HG03558 (cell line): ENCODE measurements around the gene CDKAL1.
"Not testable (repeated sequence)": the region's sequence is repeated elsewhere in the genome, so short reads cannot be mapped to it uniquely, and the experiment has no call there.

Source experiments
- ATAC-seq: cut with Tn5 transposase; IDR thresholded peaks from one replicate; pipeline ENCODE4 v1.9.1; 2021; ENCODE audit warnings: moderate number of reproducible peaks; ENCODE audit not compliant: unreplicated experiment; ENCODE audit errors: extremely low read depth

CDKAL1 gene

DNA sequence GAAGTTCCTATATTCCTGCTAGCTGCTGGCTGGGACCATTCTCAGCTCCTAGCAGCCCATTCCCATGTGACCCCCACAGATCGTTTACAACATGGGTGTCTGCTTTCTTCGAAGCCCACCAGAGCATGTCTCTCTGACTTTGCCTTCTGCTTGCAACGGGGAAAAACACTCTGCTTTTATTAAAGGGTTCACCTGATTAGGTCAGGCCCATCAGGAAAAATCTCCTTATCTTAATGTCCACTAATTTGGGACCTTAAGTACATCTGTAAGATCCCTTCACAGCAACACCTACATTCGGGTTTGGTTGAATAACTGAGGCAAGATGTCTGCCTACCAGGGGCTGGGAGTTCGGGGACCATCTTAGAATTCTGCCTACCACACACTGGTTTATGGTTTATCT is 496.9 kb downstream of the CDKAL1 start:
- no peak for ATAC-seq

DNA sequence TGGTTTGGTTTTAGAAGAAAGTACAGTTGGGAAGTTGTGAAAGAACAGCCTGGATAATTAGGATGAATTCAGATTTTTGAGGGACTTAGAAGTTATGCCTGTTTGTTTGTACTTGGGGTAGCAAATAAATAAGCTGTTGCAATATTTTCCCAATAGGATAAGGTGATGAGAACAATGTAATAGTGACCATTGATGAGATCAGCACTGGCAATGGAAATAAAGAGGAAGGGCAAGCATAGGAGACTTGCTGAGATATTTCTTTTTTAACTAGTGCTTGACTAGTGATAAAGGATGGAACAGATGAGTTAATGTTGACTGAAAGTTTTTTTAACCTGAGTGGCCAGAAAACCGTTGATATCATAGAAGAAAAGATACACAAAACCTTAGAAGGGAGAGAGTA is 498.8 kb downstream of the CDKAL1 start:
- ATAC-seq, result no peak

DNA sequence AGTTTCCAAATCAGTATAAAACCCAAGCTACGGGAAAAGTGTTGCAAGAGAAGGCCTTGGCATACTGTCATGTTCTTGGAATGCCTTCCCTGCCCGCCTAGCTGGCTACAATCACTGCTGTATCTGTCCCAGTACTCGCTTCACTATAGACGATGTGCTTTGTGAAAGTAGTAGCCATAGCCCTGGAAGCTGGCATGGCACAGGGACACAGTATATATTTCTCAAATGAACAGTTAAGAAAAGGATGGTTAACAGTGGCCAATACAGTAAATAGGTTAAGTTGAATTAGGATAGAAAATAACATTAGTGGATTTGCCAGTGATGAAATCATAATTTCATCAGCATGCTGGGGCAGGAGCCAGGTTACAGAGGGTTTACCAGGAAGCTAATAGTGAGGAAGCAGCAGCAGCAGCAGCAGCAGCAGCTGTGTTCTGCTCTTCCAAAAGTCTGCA is 499.3 kb downstream of the CDKAL1 start:
- no peak for ATAC-seq

DNA sequence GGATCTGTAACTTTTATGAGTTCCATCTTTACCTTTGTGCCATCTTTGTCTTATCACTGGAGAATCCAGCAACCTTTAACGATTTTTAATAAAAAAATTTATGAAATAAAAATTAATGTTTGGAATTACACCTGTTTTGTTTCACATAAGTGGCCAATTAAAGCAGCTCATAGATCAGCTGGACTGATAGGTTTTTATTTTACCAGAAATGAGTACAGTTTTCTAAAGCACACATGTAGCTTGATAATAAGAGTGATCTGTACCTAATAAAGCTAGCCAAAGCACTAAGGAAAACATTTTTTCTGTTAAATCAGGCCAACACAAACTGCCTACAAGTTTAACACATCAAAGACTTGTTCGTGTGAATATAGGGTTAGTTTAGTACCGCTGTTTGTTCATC is 500.1 kb downstream of the CDKAL1 start:
- ATAC-seq, result no peak

DNA sequence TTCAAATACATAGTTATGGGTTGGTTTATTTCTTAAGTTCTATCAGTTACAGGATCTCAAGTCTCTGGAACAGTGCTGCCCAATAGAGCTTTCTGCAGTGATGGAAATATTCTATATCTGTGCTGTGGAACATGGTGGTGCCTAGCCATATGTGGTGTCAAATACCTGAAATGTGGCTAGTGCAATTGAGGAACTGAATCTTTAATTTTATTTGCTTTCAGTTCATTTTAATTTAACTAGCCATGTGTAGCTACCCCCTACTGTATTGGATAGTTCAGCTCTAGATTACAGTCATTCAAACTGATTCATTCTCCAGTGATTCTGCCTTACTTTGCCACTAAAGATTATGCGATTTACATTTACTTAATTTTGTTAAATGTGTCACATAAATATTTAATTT is 503.2 kb downstream of the CDKAL1 start:
- ATAC-seq, result peak; percentile 47

DNA sequence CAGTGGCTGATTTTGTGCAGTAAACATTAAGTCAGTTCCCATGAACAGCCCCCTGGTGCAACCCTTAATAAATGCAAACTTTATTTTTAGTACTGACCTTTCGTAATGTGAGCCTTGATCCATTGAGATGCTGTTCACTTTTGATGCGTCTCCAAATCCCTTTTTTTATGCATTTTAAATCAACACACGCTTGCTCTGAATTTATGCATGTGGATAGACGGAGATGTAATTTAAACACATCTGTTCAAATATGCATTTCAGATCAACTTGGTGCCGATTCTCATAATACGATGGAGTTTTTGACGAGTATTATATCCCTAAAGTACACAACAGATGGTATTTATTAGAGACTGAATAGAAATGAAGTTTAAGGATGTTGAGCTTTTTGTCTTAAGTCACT is 505.7 kb downstream of the CDKAL1 start:
- no peak for ATAC-seq

DNA sequence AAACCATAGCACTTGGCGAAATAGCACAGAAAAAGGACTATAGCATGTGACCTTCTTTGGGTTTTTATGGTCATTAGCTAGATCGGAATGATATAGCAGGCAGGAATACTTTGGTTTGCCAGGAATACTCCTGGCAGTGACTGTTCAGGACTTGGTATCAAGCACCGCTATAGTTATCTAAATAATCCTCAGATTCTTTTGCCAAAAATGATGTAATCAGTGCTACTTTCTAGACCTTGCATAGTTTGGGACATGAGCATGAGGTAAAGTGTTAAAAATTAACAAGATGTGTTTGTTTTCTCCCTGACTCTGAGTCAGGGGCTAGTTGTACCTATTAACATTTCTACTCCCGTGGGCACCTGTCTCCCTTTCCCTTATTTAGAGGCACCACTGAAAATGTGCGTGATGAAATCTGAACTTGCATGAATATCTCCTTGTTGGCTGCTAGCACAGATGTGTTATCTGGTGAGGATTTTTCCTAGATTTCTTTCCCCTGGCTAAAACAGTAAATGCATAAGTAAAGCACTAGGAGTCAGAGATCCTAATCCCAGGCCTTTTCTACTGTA is 511.0 kb downstream of the CDKAL1 start:
- ATAC-seq, result no peak

DNA sequence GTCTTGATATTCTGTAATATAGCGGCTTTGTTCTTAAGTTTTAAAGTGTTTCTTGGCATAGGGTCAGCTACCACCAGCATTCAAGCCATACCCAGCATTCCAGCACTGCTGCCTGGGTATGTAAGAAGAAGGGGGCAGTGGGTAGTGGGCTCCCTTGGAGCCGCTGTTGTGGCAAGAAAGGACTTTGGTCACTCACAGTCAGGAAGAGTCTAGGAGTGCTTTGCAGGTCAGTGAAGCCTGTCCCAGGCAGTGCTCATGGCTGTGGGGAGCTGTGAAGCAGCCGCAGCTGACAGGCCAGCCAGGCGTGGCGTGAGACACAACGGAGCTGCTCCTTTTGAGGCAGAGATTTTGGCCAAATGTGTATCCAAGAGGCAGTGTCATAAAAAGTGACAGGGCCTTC is 512.0 kb downstream of the CDKAL1 start:
- no peak for ATAC-seq

DNA sequence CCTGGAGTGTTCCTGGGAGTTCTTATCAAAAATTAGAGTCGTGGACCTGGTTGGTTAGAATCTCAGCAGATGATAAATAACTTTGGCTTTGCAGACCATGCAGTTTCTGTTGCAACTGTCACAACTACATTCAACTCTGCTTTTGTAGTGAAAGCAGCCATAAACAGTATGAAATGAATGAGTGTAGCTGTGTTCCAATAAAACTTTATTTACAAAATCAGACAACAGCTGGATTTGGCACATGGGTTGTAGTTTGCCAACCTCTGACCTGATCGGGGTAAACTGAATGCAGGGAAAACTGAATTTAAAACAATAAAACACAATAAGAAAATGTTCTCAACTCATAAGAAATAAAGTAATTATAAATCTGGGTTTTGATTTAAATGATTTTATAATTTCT is 513.8 kb downstream of the CDKAL1 start:
- no peak for ATAC-seq

DNA sequence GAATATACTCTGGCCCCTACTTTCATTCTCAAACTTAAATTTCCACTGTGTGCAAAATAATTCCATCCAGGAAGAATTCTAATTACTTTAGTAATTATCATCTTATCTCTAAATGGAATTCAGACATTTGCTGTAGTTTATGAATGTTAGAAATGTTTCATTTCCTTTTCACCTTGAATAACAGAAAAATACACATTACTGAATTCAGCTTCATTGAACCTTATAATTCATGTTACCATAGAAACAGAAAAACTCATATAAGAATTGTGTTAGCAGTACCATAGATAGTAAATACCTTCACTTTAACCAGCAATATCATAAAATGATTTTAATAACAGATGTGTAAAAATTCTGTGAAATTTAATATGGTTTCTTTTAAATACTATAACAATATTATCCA is 514.9 kb downstream of the CDKAL1 start:
- ATAC-seq, result no peak

DNA sequence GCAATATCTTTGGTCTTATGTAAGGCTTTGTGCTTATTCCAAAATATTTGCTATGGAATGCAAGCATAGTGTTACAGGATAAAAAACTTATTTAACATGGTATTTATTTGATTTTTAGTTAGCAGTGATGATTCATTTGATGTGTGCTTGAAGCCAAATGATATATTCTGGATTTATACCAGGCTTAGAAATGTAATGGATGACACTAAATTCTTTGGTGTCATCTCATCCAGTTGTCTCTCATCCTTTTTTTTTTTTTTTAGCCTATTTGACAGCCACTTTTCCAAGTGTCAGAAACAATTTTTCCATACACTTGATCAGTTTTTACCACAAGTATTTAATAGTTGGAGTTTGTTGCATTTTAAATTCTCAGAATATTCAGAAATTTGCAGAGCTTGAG is 515.3 kb downstream of the CDKAL1 start:
- ATAC-seq, result no peak

DNA sequence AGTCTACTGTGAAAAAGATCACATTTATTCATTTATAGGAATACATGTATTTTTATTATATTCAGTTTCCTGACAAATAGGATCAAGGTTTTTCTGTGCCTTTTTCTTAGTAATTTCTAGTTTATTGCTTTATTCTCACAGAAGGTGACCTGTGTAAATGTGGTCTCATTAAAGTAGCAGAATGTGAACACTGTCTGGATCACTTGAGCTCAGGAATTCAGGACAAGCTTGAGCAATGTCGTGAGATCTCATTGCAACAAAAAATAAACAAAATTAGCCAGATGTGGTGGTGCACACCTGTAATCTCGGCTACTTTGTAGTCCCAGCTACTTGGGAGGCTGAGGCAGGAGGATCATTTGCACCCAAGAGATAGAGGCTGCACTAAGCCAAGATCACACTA is 516.7 kb downstream of the CDKAL1 start:
- no peak for ATAC-seq

DNA sequence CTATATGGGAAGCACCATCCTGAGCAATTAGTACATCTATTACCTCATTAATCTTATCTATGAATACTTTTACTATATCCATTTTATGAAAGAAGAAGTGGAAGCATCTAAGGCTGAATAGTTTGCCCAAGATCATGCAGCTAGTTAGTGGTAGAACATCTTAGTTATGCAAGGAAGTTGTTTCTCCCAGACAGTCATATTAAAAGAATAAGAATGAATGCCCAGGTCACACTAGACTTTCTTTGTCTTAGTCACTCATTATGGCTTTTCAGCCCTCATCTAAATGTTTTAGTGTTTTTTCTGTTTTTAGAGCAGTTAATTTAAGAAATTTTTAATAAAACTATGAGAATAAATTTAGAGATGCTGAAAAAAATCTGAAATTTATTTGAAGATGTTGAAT is 517.5 kb downstream of the CDKAL1 start:
- ATAC-seq, result no peak

DNA sequence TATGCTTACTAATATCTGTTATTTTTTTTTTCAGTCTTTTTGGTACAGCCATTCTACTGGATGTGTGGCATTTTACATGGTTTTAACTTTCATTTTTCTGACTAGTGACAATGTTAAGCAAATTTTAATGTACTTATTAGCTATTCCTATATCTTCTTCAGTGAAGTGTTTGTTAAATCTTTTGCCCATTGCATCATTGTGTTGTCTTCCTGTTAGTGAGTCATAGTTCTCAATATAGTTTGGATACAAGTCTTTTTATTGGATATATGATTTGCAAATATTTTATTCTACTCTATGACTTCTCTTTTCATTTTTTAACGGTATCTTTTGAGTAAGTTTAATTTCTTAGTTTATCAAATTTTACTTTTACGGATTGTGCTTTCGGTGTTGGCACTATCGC is 519.4 kb downstream of the CDKAL1 start:
- no peak for ATAC-seq

DNA sequence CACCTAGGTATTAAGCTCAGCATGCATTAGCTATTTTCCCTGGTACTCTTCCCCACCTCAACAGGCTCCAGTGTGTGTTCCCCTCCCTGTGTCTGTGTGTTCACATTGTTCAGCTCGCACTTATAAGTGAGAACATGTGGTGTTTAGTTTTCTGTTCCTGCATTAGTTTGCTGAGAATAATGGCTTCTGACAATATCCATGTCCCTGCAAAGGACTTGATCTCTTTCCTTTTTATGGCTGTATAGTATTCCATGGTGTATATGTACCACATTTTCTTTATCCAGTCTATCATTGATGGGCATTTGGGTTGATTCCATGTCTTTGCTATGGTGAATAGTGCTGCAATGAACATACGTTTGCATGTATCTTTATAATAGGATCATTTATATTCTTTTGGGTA is 521.2 kb downstream of the CDKAL1 start:
- ATAC-seq, result not testable (repeated sequence)

DNA sequence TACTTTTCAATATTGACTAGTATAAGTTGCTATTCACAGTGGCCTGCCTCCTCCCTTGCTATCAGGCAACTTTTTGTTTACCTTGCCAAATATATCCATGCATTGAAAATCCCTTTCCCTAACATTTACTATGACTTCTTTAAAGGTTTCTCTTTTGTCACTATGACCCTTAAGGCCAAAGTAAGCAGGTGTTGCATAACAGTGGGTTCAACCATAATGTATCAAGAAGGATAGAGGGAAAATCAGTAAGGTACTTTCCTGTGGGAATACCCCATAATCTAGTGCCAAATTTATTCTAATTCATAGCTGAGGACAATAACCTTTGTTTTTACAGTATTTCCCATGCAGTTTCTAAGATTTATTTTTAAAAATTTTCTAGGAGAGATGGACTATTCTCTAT is 527.6 kb downstream of the CDKAL1 start:
- no peak for ATAC-seq

DNA sequence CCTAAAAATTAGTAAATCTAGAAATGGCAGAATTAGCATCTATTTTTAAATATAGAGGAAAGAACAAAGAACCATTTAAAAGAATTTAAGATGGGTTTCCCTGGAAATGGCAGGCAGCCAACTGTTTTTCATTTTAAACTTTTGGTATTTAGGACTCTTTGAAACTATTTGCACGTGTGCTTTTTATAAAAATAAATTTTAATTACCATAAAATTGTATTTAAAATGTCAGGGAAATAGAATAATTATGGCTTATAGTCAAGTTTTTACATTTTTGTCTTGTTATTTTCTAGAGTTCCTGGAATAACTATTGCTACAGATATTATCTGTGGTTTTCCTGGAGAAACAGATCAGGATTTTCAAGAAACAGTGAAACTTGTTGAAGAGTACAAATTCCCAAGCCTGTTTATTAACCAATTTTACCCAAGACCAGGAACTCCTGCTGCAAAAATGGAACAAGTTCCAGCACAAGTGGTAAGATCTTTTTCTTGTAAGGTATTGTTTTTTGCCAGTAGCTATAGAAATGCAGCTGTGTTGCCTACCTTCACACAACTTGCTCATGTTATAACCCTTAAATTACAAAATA is 530.6 kb downstream of the CDKAL1 start:
- ATAC-seq, result no peak

DNA sequence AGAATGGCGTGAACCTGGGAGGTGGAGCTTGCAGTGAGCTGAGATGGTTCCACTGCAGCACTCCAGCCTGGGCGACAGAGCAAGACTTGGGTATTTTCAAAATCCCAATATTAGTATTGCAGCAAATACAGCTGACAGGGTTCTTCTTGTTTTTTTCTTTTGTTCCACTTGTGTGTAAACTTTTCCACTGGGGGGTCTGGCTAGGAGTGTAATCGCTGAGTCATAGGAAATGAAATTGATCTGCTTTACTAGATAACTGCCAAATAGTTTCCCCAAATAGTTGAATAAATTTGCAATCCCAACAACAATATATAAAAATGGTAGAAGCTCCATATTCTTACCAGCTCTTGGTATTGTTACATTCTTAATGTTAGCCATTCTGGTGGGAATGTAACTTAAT is 533.3 kb downstream of the CDKAL1 start:
- no peak for ATAC-seq

DNA sequence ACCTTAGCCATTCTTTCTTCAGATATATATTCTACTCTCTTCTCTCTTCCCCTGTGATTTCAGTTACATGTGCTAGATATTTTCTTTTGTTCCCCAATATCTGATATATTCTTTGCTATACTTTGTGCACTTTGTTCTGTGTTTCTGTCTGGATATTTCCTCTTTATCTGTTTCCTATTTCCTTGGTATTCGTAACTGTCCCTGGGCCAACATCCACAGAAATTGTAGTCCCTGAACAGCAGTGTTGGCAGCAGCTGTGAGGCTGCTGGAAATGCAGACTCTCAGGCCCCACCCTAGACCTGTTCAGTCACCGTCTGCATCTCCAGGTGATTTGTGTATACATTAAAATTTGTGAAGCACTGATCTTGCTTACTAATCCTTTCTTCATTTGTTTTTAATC is 536.4 kb downstream of the CDKAL1 start:
- ATAC-seq, result no peak

DNA sequence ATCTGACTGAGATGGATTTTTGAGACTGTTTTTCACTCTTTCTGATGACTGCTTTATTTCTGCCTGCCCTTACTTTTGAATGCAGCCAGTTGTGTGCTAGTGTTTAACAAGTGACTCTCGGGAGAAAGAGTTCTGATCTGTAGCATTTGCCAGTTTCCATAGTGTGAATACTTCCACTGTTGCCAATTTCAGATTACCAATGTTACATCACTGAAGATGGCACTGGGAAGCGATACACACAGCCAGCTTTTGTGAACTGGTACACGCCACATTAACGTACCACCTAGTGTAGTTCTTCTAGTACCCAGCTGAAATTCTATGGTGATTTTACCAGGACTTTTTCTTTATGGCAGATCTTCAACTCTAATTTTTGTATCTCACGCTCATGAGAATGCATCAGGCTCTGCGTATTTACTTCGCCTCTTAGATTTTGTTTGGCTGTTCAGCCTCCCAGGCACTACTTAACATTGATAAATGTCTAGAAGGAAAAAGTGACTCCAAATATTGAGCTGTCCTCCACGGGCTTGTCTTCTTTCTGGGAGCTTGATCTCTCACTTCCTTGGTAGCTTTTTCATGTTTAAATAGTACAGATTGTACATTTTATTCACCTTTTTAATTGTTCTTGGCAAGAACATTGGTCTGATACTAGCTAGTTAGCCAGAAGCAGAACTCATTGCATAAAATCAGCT is 537.7 kb downstream of the CDKAL1 start:
- ATAC-seq, result no peak

DNA sequence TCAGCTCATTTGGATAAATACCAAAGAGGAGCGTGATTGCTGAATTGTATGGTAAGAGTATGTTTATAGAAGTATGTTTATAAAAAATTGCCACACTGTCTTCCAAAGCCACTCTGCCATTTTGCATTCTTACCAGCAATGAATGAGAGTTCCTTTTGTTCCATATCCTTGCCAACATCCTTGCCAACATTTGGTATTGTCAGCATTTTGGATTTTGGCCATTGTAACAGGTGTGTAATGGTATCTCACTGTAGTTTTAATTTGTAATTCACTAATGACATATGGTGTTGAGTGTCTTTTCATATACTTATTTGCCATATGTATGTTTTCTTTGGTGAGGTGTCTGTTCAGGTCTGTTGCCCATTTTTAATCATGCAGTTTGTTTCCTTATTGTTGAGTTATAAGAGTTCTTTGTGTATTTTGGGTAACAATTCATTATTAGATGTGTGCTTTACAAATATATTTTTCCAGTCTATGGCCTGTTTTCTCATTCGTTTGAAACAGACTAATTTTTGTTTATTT is 539.1 kb downstream of the CDKAL1 start:
- no peak for ATAC-seq

DNA sequence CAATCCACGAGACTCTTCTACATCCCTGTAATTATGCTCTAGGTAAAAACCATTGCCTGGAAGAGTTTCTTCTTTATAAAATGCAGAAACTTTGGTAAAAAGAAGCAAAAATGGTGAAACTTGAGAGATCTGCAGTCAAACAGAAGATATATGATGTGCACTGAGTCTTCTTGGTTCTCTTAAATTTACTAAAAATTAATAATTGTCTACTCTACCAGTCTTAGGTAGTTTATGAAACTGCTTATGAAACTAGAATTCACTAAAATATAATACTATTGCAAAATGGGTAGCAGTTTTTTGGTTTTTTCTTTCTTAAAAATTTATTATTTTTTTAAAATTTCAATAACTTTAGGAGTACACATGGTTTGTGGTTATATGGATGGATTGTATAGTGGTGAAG is 540.2 kb downstream of the CDKAL1 start:
- ATAC-seq, result no peak
